Activated CD8-positive, alpha-beta T cell treated with anti-CD3 and anti-CD28 coated beads for 36 hours (primary cell): ENCODE measurements around the gene MSMP. TPM values are rescaled to one million over a fixed set of nuclear protein-coding genes. Genes with fewer than 3 reads are reported as not detected.

ENCODE experiments used
- ATAC-seq: fragments of 200-7000 bp; cut with Tn5 transposase; one replicate; pipeline ENCODE4 v1.10.0; 2021; ENCODE audit warnings: mild to moderate bottlenecking, moderate library complexity
- CTCF ChIA-PET: fragments of 350-600 bp; sonication (Branson Sonifier 250); formaldehyde crosslinking; loops from one replicate; lab custom pipeline; 2021; ENCODE audit warnings: antibody characterized with exemption; lab: Charles Lee
- POLR2A ChIA-PET: fragments of 350-600 bp; sonication (Branson Sonifier 250); formaldehyde crosslinking; loops from one replicate; lab custom pipeline; 2021; ENCODE audit warnings: antibody characterized with exemption; lab: Charles Lee
- DNase-seq: peaks from one replicate; pipeline ENCODE4 v3.0.0-alpha.2; 2020
- H3K27ac Mint-ChIP-seq: one replicate; pipeline ENCODE4 v1.8.0; 2021; ENCODE audit warnings: mild to moderate bottlenecking, mixed read lengths
- H3K27me3 Mint-ChIP-seq: one replicate; pipeline ENCODE4 v1.8.0; 2021; ENCODE audit warnings: mixed read lengths
- H3K36me3 Mint-ChIP-seq: one replicate; pipeline ENCODE4 v1.8.0; 2021; ENCODE audit warnings: low read depth, mixed read lengths
- H3K4me1 Mint-ChIP-seq: one replicate; pipeline ENCODE4 v1.8.0; 2021; ENCODE audit warnings: low read depth, mixed read lengths
- H3K4me3 Mint-ChIP-seq: one replicate; pipeline ENCODE4 v1.8.0; 2021; ENCODE audit warnings: mild to moderate bottlenecking, moderate library complexity, mixed read lengths
- H3K9me3 Mint-ChIP-seq: one replicate; pipeline ENCODE4 v1.8.0; 2021; ENCODE audit warnings: mixed read lengths
- intact Hi-C: fragments of 100-400 bp; cut with micrococcal nuclease; formaldehyde crosslinking; loops from one replicate; pipeline ENCODE4 v1.10.0; 2022
- total RNA-seq, 2 experiments: library from RNA; stranded (reverse); gene quantifications; one replicate each; pipeline ENCODE4 v1.2.3, GENCODE V29; 2021
- TF ChIP-seq, protein P1 (sequence below): fragments of 200-600 bp; IDR thresholded peaks from one replicate; pipeline ENCODE4 v1.8.0; 2022; ENCODE audit warnings: antibody characterized with exemption, mild to moderate bottlenecking

The MSMP gene
- total RNA-seq, 2 experiments from 2014 or later, result 0.59 to 0.67 TPM

DNA sequence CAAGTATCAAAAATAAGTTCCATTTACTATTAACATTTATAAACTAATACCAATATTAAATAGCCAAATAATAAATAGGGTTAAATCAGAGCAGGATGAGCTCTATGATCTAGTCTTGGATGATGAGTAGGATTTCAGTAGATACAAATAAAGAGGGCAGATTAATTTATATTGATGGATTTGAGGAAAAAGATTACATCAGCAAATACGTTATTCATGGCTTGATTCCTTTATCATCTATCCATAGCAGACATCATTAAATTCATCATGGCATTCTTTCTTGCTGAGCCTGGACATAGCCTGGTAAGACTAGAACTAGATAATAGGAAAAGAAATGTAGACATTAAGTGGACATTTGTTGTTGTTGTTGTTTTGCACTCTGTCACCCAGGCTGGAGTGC is 13.4 kb upstream of the MSMP start:
- ChIA-PET POLR2A (interaction anchor here (1.0 kb wide), 1 partner anchor 157 kb away, joined by 4 read pairs; no protein-coding TSS in a partner anchor), CTCF (interaction anchor here (0.9 to 1.0 kb wide), 2 partner anchors 71 to 136 kb away, joined by 3 read pairs; no protein-coding TSS in a partner anchor)
- Mint-ChIP-seq H3K4me1 (peaks cover 8% of the 10 kb centered on the region), H3K4me3 (no peak overlapping the region), H3K27me3 (no peaks in the 10 kb centered on the region), H3K36me3 (no peaks in the 10 kb centered on the region), H3K27ac (no peak overlapping the region), H3K9me3 (no peaks in the 10 kb centered on the region)
- intact Hi-C loops, result no loop called here
- TF ChIP-seq, protein P1, sequence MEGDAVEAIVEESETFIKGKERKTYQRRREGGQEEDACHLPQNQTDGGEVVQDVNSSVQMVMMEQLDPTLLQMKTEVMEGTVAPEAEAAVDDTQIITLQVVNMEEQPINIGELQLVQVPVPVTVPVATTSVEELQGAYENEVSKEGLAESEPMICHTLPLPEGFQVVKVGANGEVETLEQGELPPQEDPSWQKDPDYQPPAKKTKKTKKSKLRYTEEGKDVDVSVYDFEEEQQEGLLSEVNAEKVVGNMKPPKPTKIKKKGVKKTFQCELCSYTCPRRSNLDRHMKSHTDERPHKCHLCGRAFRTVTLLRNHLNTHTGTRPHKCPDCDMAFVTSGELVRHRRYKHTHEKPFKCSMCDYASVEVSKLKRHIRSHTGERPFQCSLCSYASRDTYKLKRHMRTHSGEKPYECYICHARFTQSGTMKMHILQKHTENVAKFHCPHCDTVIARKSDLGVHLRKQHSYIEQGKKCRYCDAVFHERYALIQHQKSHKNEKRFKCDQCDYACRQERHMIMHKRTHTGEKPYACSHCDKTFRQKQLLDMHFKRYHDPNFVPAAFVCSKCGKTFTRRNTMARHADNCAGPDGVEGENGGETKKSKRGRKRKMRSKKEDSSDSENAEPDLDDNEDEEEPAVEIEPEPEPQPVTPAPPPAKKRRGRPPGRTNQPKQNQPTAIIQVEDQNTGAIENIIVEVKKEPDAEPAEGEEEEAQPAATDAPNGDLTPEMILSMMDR, result no peak
- ATAC-seq, result no peak
- no peak for DNase-seq

DNA sequence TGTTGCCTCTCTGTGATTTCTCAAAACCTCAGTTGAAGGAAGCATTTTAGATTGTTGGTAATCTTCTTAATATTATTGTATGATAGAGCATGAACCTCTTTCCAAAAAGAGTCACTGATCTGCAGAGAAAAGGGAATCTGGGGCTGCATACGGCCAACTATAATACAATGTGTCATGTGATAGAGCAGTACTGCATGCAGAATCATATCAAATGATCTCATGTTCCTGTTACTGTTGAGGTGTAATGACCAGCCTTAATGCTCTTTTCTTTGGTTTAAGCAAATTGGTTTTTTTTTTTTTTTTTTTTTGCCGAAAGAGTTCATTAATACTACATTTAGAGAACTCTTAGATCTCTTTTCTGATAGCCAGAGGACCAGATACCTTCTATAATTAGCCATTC is 12.9 kb upstream of the MSMP start:
- H3K9me3 Mint-ChIP-seq, result no peaks in the 10 kb centered on the region
- TF ChIP-seq, protein P1, result no peak
- ATAC-seq (no peak), DNase-seq (no peak)
- CTCF ChIA-PET, result interaction anchor here (1.0 kb wide), 1 partner anchor 137 kb away, joined by 3 read pairs; no protein-coding TSS in a partner anchor
- POLR2A ChIA-PET, result interaction anchor here (0.7 to 1.0 kb wide), 2 partner anchors 157 to 1123 kb away, joined by 3 to 4 read pairs; no protein-coding TSS in a partner anchor
- peaks cover 11% of the 10 kb centered on the region for H3K4me1 Mint-ChIP-seq
- H3K36me3 Mint-ChIP-seq, result no peaks in the 10 kb centered on the region
- H3K4me3 Mint-ChIP-seq, result no peak overlapping the region
- H3K27me3 Mint-ChIP-seq, result no peaks in the 10 kb centered on the region
- no peak overlapping the region for H3K27ac Mint-ChIP-seq
- intact Hi-C loops, result no loop called here

DNA sequence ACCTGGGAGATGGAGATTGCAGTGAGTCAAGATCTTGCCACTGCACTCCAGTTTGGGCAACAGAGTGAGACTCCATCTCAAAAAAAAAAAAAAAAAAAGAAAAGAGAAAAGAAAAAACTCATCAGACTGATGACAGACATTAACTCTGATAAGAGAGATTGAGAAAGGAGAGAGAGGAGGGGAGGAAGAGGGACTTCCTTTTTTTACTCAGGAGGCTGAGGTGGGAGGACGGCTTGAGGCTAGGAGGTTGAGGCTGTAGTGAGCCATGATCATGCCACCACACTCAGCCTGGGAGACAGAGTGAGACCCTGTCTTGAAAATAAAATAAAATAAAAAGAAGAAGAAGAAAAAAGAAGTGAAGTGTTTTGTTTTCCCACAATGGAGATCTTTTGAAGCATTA is 9.7 kb upstream of the MSMP start:
- Mint-ChIP-seq H3K4me3 (no peak overlapping the region), H3K9me3 (no peaks in the 10 kb centered on the region), H3K27me3 (no peaks in the 10 kb centered on the region), H3K36me3 (peaks cover 13% of the 10 kb centered on the region), H3K4me1 (peaks cover 30% of the 10 kb centered on the region), H3K27ac (no peak overlapping the region)
- ATAC-seq (no peak), DNase-seq (no peak)
- TF ChIP-seq, protein P1, result no peak
- intact Hi-C loops, result no loop called here
- POLR2A ChIA-PET, result interaction anchor here (0.8 kb wide), 1 partner anchor 37 kb away, joined by 3 read pairs; no protein-coding TSS in a partner anchor
- CTCF ChIA-PET, result interaction anchor here (0.7 to 0.8 kb wide), 2 partner anchors 26 to 28 kb away, joined by 3 read pairs; no protein-coding TSS in a partner anchor

DNA sequence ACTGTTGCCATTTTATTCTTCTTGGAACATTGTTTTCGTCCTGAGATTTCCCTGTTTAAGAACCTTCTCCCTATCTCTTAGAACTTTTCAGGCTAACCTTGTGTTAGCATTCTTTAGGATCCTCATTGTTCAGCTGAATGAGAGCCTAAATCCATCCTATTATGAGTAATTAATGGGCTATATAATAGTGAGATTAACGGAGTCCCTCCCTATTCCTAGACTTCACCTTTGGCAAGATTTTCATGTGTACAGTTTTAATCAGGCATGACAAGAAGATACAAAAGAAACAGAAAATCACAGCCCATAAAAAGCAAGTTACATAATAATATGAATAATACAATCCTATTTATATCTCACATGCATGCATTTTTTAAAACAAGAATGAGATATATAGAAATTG is 9.1 kb upstream of the MSMP start:
- no peak overlapping the region for H3K27ac Mint-ChIP-seq
- DNase-seq (no peak), ATAC-seq (no peak)
- H3K27me3 Mint-ChIP-seq, result no peaks in the 10 kb centered on the region
- peaks cover 37% of the 10 kb centered on the region for H3K4me1 Mint-ChIP-seq
- H3K4me3 Mint-ChIP-seq, result no peak overlapping the region
- intact Hi-C loops, result no loop called here
- ChIA-PET CTCF (interaction anchor here (0.9 kb wide), 1 partner anchor 9 kb away, joined by 4 read pairs; no protein-coding TSS in a partner anchor), POLR2A (interaction anchor here (0.7 kb wide), 1 partner anchor 374 kb away, joined by 3 read pairs; no protein-coding TSS in a partner anchor)
- H3K36me3 Mint-ChIP-seq, result peaks cover 13% of the 10 kb centered on the region
- H3K9me3 Mint-ChIP-seq, result no peaks in the 10 kb centered on the region
- TF ChIP-seq, protein P1, result no peak

DNA sequence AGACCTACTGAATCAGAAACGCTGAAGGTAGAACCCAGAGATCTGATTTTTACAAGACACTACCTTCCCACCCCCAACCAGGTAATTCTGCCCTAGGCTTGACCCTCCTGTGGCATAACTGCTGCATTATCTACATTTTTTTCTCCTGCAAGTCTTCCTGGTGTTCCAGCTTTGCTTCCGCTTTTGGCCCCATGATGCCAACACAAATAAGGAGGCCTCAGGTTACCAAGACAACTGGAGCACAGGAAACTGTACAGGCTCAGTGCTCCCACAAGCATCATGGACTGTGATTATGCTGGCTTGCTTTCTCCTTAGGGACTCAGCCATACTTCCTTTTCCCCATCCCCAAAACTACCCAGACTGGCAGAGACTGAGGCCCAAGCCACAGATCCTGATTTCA is 6.6 kb upstream of the MSMP start:
- POLR2A ChIA-PET, result interaction anchor here (1.1 kb wide), 1 partner anchor 53 kb away, joined by 3 read pairs; no protein-coding TSS in a partner anchor
- TF ChIP-seq, protein P1, result no peak
- peaks cover 13% of the 10 kb centered on the region for H3K36me3 Mint-ChIP-seq
- no peak overlapping the region for H3K27ac Mint-ChIP-seq
- no peak for ATAC-seq
- H3K27me3 Mint-ChIP-seq, result no peaks in the 10 kb centered on the region
- intact Hi-C loops, result no loop called here
- H3K4me3 Mint-ChIP-seq, result no peak overlapping the region
- H3K9me3 Mint-ChIP-seq, result no peaks in the 10 kb centered on the region
- CTCF ChIA-PET, result interaction anchor here (1.2 to 1.8 kb wide), 5 partner anchors 11 to 33 kb away, joined by 4 to 9 read pairs (median 4); partner anchors contain the start of genes GBA2 and RGP1
- no peak for DNase-seq
- peaks cover 44% of the 10 kb centered on the region for H3K4me1 Mint-ChIP-seq
